Measurements from ENCODE around the gene GRID2. TPM values are rescaled to one million over a fixed set of nuclear protein-coding genes. Genes with fewer than 3 reads are reported as not detected.

The GRID2 gene
- total and polyA plus RNA-seq, 2 of the 4 experiments (the other 2 are of a cell fraction) = under 0.01 TPM; not detected in 1

GRCh38 chr4:92357966-92358365 lies 54.2 kb downstream of the GRID2 start:
- H4K20me1 ChIP-seq (ENCODE audit: insufficient read depth, low read length) = no peaks in the 10 kb centered on the region
- no peak overlapping the region for H2AK9ac ChIP-seq (replicated peaks; ENCODE audit: low read depth, low read length, poor library complexity)
- ChIA-PET CTCF (no interaction called here), POLR2A (ENCODE audit: unreplicated experiment) (no interaction called here)
- DNase-seq (no peak), ATAC-seq (ENCODE audit: low read depth) (no peak)
- H2AFZ ChIP-seq (replicated peaks; ENCODE audit: low read length, poor library complexity) = no peak overlapping the region
- intact Hi-C loops (cut with micrococcal nuclease) = no loop called here
- H3K9ac ChIP-seq (ENCODE audit: low read depth, low read length) = no peak overlapping the region
- no peaks in the 10 kb centered on the region for H3K4me1 ChIP-seq (ENCODE audit: control insufficient read depth, insufficient read depth, low read length)
- H3K9me3 ChIP-seq (ENCODE audit: control insufficient read depth, insufficient read depth, low read length) = no peaks in the 10 kb centered on the region
- TF ChIP-seq MXI1 (IDR thresholded peaks at IDR 0.05; ENCODE audit: borderline replicate concordance, low read depth, low read length) (no peak), USF2 (IDR thresholded peaks at IDR 0.05; ENCODE audit: low read depth, low read length) (no peak), NFE2L2 (IDR thresholded peaks at IDR 0.05; ENCODE audit: low read depth, low read length) (no peak), RAD21 (IDR thresholded peaks at IDR 0.05; ENCODE audit: low read length) (no peak), RCOR1 (IDR thresholded peaks at IDR 0.05; ENCODE audit: insufficient replicate concordance, low read length) (no peak), CEBPB (IDR thresholded peaks at IDR 0.05; ENCODE audit: low read depth, low read length) (no peak), RFX5 (IDR thresholded peaks at IDR 0.05; ENCODE audit: low read depth, low read length) (no peak), BHLHE40 (IDR thresholded peaks at IDR 0.05; ENCODE audit: low read depth, low read length) (no peak), POLR2A (IDR thresholded peaks at IDR 0.05; ENCODE audit: low read depth, low read length) (no peak), ELK1 (IDR thresholded peaks at IDR 0.05; ENCODE audit: borderline replicate concordance, low read depth, low read length) (no peak), CTCF (conservative IDR thresholded peaks at IDR 0.05; ENCODE audit: low read depth, low read length) (no peak), MAFK (IDR thresholded peaks at IDR 0.05; ENCODE audit: low read depth, low read length) (no peak), MAZ (IDR thresholded peaks at IDR 0.05; ENCODE audit: borderline replicate concordance, low read depth, low read length) (no peak), CHD1 (IDR thresholded peaks at IDR 0.05; ENCODE audit: low read depth, low read length) (no peak), SMC3 (IDR thresholded peaks at IDR 0.05; ENCODE audit: low read depth, low read length) (no peak), FOS (IDR thresholded peaks at IDR 0.05; ENCODE audit: low read depth, low read length) (no peak)
- dilution Hi-C loops (cut with HindIII; ENCODE audit: low sequenced_read_pairs, unreplicated experiment) = no loop called here
- H3K14ac ChIP-seq (replicated peaks; ENCODE audit: low read depth, low read length) = no peak overlapping the region
- no peak overlapping the region for H4K5ac ChIP-seq (ENCODE audit: low read depth, low read length)
- H2AK5ac ChIP-seq (ENCODE audit: low read depth, low read length) = no peak overlapping the region
- H2BK20ac ChIP-seq (ENCODE audit: low read depth, low read length) = no peak overlapping the region
- H3K9me1 ChIP-seq (ENCODE audit: insufficient read depth, low read length) = no peaks in the 10 kb centered on the region
- BruUV-seq (replicated peaks) = no TSS peak
- H3K4me2 ChIP-seq (ENCODE audit: low read depth, low read length) = no peak overlapping the region
- no peak overlapping the region for H2BK120ac ChIP-seq (ENCODE audit: low read depth, low read length)
- no peaks in the 10 kb centered on the region for H3K27me3 ChIP-seq (ENCODE audit: control insufficient read depth, insufficient read depth, low read length)
- no peak overlapping the region for H3K27ac ChIP-seq (ENCODE audit: insufficient read depth, low read length)
- no peak overlapping the region for H4K91ac ChIP-seq (ENCODE audit: insufficient read depth, low read depth, low read length)
- H3K36me3 ChIP-seq (ENCODE audit: control insufficient read depth, insufficient read depth, low read length) = no peaks in the 10 kb centered on the region
- in situ Hi-C loops (cut with MboI; ENCODE audit: low sequenced_read_pairs) = no loop called here
- no peaks in the 10 kb centered on the region for H3K79me1 ChIP-seq (ENCODE audit: low read depth in 1 of 2, low read length in 2 of 2)
- no peak overlapping the region for H2BK5ac ChIP-seq (ENCODE audit: low read depth, low read length, poor library complexity, severe bottlenecking)
- H3K18ac ChIP-seq (ENCODE audit: low read depth, low read length) = no peak overlapping the region
- H3K56ac ChIP-seq (ENCODE audit: extremely low read depth, insufficient read depth, low read length) = no peak overlapping the region
- no peak overlapping the region for H3K4ac ChIP-seq (ENCODE audit: low read depth, low read length)
- WGBS, 2 experiments (ENCODE audit: extremely low coverage in 2 of 2, insufficient read length in 1 of 2) = no CpG with 5 or more reads among the region's 2 CpGs
- H3K4me3 ChIP-seq (ENCODE audit: insufficient read depth, low read depth, low read length) = no peak overlapping the region
- no peak overlapping the region for H2BK15ac ChIP-seq (ENCODE audit: low read depth, low read length)
- no peak overlapping the region for H4K8ac ChIP-seq (ENCODE audit: low read depth in 2 of 2, low read length in 2 of 2)
- no peak overlapping the region for H3K23ac ChIP-seq (ENCODE audit: low read depth, low read length)
